ENCODE data around the gene MAST2.
"Not testable (repeated sequence)": the region's sequence is repeated elsewhere in the genome, so short reads cannot be mapped to it uniquely, and the experiment has no call there.

The MAST2 gene

DNA sequence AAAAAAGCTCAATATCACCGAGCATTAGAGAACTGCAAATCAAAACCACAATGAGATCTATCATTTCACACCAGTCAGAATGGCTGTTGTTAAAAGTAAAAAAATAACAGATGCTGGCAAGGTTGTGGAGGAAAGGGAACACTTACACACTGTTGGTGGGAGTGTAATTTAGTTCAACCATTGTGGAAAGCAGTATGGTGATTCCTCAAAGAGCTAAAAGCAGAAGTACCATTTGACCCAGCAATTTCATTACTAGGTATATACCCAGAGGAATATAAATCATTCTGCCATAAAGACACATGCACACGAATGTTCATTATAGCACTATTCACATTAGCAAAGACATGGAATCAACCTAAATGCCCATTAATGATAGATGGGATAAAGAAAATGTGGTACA lies 146.1 kb downstream of the MAST2 start:
- DNase-seq = not testable (repeated sequence)

- DNase-seq = no peak
Measured at GRCh38 chr1:45952072-45952471, 148.7 kb downstream of the MAST2 start.

GRCh38 chr1:45953934-45954847 lies 150.8 kb downstream of the MAST2 start:
- peak; percentile 19 for DNase-seq

GRCh38 chr1:45957684-45958083 lies 154.3 kb downstream of the MAST2 start:
- no peak for DNase-seq

GRCh38 chr1:45958317-45958716 lies 154.9 kb downstream of the MAST2 start:
- no peak for DNase-seq

DNA sequence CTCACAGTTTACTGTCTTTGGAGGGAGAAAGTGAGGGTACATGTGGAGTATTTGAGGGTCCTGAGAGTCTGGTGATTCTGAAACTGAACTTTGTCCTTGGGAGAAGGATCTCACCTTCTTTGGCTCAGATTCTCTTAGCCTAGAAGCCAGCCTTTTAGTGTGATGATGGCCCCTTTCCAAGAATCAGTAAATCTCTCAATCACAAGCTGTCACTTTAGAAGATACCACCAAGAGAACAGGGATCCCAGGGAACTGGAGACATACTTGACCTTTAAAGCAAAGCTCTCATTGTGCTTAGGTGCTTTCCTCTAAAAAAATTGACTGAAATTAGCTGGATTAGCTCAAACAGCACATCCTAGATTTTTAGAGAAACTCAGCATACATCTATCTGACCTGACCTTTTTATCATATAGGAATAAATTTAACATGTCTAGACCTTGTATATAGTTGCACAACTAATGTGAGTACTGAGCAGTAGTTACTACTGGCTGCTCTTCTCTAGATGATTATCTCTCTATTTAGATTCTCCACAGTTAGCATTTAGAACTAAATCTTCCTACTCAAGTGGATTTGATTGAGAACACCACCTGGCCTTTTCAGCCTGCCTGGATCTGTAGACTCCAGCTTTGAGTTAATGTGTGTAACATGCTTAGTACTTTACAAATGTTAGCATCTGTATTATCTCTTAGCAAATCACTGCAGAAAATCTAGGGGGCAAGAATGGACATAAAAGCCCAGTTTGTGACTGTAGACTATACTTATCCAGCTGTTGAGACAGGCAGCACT lies 157.7 kb downstream of the MAST2 start:
- no peak for DNase-seq

DNA sequence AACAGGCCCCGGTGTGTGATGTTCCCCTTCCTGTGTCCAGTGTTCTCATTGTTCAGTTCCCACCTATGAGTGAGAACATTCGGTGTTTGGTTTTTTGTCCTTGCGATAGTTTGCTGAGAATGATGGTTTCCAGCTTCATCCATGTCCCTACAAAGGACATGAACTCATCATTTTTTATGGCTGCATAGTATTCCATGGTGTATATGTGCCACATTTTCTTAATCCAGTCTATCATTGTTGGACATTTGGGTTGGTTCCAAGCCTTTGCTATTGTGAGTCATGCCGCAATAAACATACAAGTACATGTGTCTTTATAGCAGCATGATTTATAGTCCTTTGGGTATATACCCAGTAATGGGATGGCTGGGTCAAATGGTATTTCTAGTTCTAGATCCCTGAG lies 158.5 kb downstream of the MAST2 start:
- not testable (repeated sequence) for DNase-seq

- DNase-seq = no peak
Measured at GRCh38 chr1:45968941-45969666, 165.7 kb downstream of the MAST2 start.

DNA sequence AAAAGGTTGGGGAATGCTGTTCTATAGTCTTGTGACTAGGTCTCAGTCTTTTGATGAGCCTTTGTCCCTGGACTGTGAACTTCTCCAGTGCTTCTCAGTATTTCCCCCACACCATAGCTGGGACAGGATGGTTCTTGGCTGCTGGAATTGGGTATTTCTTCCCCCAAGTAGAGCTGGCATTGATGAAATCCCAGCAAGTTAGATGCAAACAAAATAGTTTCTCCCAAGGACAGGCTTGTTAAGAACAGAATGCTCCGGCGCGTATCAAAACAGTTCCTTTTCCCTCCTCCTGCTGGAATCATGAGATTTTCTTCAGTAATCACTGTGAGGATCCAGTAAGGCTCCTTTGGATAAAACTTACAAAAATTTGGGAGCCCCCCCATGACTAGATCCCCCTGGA lies 166.5 kb downstream of the MAST2 start:
- DNase-seq = no peak

DNA sequence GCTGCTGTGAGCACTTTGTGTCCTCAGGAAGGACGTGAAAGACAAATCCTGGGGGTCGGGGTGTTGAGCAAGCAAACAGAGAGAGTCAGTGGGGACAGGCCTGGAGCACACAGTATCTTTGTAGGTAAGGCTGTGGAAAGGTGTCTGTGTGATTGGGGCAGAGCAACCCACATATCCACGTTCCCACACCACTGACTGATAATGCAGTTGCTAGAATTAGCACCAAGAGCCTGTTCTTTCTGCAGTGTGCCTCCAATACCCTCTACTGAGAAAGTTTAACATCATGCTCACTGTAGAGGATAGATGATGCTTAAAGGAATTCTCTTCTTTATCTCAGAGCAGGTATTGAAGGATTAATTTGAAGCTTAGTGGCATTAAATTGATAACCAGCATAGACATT lies 167.9 kb downstream of the MAST2 start:
- no peak for DNase-seq

DNA sequence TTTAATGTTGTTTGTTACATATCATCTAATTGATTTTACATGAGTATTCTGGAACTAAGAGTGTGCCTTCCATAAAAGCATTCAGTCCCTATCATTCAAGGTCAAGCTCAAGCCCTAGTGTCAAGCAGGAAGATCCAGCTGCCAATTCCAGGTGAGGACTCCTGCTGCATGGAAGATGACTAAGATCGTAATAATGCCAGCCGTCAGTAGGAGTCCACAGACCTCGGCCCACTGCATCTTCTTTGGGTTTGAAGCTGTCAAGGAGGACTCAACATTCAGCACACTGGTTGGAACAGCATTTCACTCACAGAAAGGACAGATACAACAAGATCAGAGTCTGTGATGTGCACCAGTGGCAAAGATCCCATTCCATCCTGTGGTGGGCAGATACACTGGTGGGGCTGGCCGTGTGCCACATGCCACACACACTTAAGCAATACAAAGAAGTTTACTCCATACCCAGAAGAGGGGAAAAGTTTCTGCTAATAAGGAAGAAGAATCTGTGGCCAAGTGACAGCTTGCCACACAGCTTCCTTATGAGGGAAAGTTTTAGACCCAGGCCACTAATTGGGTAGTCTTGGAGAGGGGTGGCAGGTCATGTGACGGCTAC lies 168.6 kb downstream of the MAST2 start:
- DNase-seq = no peak

- no peak for DNase-seq
Measured at GRCh38 chr1:45972621-45973020, 169.2 kb downstream of the MAST2 start.

DNA sequence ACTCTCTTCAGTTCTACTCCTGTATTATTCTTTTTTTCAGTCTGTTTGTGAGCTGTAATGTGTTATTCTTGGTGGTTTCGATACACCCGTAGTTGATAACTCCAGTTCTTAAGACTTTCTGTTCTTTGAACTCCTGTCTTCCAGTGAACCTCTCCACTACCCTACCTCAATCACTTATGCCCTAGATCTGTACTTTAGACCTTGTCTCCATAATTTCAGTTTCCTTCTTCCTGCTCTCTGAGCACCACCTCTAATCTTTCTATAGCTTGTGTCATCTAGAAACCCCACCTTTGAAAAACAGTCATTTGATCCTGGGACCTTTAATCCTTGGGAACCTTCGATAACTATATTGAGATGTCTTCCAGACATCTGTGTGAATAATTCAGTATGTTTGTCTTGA lies 169.7 kb downstream of the MAST2 start:
- no peak for DNase-seq

- DNase-seq = no peak
Measured at GRCh38 chr1:45974541-45975269, 171.3 kb downstream of the MAST2 start.

DNA sequence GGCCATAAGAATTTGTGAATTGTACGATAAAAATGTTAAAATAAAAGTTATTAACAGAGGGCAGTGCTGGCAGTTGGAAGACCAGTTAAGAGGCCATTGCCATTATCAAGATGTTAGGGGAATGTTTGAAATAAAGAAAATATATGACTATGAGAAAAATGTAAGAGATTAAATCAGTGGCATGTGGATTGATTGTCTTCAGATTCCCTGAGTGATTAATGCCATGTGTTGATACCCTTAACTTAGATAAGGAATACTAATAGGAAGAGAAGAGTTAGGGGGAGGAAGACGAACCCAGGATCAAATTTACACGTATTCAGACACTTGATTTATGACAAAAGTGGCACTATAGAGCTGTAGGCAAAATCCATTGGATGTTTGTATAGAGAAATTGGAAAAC lies 173.2 kb downstream of the MAST2 start:
- DNase-seq = no peak

DNA sequence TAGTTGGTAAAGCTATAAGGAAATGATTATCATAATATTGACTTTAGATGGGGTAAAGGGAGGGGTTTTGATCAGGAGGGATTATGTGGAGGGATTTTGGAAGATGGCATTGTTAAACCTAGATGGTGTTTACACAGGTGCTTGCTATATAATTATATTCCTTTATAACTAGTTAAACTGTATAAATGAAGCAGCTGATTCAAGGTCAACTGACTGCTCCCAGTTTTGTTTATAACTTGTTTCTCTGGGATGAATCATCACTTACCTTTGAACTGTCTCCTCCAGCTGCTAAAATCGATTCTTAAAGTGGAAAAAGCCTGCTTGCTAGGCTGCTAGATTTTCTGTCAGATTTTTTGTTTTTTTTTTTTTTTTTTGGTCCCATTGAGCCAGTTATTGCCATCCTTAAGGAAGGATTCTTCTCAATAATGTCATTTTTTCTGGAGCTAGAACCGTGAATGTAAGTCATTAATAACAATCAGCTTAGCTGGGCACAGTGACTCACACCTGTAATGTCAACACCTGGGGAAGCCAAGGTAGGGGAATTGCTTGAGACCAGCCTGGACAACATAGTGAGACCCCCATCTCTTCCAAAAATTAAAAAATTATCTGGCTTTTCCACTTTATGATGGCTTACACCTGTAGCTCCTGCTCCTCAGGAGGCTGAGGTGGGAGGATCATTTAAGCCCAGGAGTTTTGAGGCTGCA lies 175.8 kb downstream of the MAST2 start:
- no peak for DNase-seq

- DNase-seq = no peak
Measured at GRCh38 chr1:45979778-45980176, 176.4 kb downstream of the MAST2 start.

DNA sequence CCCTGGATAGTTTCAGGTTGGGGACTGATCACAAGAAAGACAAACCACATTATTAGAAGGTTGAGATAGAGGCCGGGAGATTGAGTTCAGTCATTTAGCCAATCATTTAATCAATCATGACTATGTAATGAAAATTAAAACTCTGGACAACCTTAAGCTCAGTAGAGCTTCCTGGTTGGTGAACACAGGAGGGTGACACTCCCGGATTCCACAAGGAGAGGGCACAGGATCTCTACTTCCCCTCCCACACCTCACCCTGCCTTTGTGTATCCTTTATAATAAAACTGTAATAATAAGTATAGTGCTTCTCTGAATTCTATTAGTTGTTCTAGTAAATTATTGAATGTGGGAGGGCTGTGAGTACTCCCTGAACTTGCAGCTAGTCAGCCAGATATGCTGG lies 178.9 kb downstream of the MAST2 start:
- no peak for DNase-seq

GRCh38 chr1:45983967-45984366 lies 180.6 kb downstream of the MAST2 start:
- no peak for DNase-seq

GRCh38 chr1:45987204-45987603 lies 183.8 kb downstream of the MAST2 start:
- DNase-seq = no peak

DNA sequence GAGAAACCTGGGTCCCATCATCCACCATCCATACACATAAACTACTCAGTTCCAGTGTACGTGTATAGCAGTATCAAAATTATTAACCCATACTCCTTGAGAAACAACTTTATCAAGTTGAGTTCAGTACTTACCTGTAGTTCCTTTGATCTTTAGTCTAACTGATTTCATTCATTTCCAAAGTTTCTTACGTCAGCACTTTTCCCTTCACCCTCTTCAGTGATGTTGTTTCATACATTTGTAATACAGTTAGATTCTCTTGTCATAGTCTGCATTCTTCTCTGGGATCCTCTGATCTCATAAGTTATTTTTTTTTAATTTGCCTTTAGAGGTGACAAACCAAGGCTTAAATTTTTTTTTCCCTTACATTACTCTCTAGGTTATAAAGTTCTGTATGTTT lies 185.8 kb downstream of the MAST2 start:
- no peak for DNase-seq

GRCh38 chr1:45994423-45994822 lies 191.0 kb downstream of the MAST2 start:
- DNase-seq = no peak

Measured in DMS 273 treated with DMSO at 0.1 percent for 48 hours (cell line).